Activated CD4-positive, alpha-beta T cell treated with anti-CD3 and anti-CD28 coated beads for 48 hours (primary cell): ENCODE measurements around the gene BIN1.
A peak's percentile ranks its signal among the peaks of the same experiment; 100 is the strongest.

Experiments
- DNase-seq: peaks from one replicate; pipeline ENCODE4 v3.0.0-alpha.2; 2020

Gene BIN1

DNA sequence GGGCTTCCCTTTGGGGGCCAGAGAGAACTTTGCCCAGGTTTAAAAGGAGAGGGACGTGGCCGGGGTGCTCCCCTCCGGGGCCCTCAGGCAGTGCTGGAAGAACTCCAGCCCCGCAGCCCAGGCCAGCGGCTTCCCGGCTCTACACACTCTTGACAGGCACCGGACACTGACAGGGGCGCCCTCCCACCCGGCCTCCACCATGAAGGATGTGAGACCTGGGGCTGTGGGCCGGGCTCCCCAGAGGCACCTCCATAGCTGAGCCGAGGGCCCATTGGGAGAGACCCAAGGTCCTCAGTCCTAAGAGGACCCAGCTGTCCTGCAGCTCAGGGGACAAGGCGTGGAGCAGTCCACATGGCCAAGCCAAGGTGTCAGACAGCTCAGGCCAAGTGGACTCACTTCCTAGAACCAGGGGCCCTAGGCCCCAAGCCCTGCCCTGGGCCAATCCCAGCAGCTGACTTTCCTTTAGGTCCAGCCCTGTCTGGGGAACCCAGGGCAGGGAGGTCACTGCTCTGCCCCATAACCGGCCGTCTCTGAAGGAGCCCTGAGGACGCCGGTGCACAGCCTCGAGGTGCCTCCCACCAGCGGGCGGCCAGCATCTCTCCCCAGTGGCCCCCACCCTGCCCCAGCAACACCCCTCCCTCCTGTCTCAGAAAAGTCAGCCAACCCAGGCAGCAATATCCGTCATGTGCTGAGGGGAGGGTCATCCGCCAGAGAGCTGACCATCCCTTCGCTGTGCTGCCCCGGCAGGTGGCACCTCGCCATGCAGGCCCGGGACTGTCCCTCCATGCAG lies 51.8 kb downstream of the BIN1 start:
- DNase-seq, result no peak

DNA sequence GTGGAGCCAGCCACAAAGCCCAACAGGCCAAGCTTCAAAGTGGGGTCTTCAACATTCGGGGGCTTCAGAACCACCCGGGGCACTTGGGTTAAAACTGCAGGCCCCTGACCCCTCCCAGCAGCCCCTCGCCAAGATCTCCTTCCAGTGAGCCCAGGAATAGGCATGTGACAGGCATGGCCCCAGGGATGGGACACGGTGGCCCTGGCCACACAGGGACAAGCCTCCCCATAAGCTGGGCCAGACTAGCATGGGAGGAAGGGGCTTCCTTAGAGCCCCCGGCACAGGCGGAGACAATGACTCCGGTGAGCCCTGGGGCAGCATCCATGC lies 52.4 kb downstream of the BIN1 start:
- DNase-seq, result no peak

DNA sequence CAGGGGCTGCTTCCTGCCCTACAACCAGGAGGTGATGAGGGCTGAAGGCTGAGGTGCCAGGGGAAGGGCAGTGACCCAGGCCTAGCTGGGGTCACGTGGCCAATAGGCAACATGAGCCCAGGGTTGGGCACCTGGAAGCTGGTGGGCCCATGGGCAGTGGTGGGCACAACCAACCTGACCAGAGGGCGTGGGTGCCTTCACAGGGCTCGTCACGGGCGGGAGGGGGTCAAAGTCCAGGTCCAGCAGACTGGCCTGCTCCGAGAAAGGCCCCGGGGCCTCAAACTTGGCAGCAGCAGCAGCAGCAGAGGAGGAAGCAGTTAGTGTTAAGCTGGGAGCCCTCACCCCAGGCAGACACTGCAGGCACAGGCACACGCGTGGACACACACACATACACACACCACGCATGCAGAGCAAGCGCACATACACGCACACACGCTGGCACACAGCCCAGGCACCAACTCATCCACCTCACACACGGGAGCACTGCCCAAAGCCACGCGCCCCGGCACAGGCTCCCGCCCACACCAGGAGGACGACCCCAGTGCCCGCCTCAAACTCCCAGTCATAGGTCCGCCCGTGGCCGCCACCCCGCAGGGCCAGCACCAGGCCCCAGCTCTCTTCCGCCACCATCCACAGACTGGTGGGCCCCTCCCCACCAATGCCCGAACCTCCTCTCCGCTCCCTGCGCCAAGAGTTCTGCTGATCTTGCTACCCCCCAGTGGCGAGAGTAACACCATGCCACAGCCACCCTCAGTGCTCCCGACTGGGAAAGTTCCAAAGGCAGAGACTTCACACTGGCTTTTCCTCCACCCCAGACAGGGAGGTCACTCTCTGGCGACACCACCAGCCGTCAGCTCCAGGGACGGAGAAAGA lies 53.0 kb downstream of the BIN1 start:
- DNase-seq, result no peak

- DNase-seq, result no peak
Measured at GRCh38 chr2:127052771-127053691, 53.9 kb downstream of the BIN1 start.

GRCh38 chr2:127052057-127052770 lies 54.7 kb downstream of the BIN1 start:
- no peak for DNase-seq

- no peak for DNase-seq
Measured at GRCh38 chr2:127051116-127052056, 55.6 kb downstream of the BIN1 start.

GRCh38 chr2:127050803-127051115 lies 56.2 kb downstream of the BIN1 start:
- DNase-seq, result no peak

DNA sequence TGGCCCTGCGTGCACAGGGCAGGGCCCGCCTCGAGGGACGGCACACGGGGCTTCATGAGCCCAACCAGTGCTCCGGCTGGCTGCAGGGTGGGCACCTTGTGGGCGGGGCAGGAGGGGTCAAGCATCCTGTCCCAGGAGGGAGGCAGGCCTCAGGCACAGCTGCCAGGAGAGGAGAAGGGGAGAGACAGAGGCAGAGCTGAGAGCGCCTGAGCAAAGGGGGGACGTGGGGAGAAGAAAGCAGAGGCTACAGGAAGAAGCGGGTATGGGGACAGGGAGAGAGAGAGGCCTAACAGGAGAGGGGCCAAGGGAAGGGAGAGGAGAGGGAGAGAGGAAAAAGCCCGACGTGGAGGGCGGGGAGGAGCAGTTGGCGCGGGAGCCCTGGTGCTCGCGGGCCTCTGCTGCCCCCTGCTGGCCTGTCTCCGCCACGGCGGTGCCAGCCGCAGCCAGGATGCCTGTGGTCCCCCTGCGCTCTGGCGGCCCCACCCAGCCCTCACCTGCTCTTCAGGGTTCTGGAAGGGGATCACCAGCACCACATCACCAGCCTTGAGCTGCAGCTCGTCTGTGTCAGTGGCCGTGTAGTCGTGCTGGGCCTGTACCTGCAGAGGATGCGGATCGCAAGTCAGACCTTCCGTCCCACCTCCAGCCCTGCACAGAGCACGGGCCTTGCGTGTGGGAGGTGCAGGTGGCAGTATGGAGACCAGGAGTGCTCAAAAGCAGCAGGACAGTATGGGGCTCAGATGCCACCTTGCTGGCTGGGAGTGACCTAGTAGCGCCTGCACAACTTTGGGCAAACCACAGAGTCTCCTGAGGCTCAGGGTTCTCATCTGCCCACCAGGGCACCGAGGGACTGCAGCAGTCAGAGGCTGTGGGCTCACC lies 56.8 kb downstream of the BIN1 start:
- DNase-seq, result peak; percentile 79

DNA sequence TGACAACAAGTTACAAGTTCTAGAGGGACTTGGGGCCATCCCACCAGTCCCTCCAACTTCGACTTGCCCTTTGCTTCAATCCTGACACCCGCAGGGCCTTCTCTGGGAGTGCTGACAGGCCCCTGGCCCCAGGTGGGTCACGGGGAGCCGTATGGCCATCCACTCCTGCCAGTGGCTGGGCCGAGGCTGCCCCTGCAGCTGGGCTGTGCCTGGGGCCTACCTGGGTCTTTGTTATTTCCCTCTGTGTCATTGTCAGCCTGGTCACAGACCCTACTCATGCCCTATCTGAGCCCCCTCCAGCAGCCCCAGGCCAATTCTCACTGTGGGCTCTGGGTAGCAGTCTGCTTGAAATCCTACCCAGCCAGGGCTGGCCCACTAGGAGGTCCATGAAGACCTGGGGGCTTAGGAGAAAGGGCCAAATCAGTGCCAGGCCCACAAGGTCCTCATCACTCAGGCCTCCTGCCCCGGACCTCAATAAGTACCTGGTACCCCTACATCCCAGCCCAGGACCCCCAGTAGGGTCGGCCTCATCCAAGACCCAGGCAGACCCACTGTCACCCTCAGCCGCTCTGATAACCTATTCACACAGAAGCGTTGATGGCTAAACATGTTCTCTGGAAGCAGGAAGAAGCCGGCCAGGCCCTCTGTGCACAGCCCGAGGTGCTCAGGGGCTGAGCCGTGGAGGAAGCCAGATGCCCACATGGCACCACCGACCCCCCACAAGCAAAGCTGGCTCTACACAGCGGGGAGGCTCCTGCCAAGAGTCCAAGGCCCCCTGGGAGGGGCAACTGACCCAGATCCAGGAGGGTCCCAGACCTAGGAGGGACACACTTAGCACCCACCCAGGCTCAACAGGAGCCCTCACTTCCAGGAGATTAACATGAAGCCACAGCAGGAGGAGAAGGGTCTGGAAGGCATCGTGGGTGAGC lies 57.7 kb downstream of the BIN1 start:
- peak; percentile 1 for DNase-seq

DNA sequence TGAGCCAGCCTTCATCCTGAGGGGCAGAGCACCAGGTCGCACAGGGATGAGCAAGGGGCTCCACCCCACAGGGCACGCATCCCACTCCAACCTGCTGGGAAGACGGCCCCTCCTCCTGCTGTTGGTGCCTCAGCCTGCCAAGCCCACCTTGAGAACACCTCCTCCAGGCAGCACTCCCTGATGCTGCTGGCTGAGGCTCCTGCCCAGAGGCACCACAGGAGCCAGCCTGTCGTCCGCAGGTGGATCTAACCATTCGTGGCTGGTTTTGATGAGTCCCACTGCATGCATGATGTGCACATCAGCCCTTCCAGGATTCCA lies 58.4 kb downstream of the BIN1 start:
- DNase-seq, result peak; percentile 2

DNA sequence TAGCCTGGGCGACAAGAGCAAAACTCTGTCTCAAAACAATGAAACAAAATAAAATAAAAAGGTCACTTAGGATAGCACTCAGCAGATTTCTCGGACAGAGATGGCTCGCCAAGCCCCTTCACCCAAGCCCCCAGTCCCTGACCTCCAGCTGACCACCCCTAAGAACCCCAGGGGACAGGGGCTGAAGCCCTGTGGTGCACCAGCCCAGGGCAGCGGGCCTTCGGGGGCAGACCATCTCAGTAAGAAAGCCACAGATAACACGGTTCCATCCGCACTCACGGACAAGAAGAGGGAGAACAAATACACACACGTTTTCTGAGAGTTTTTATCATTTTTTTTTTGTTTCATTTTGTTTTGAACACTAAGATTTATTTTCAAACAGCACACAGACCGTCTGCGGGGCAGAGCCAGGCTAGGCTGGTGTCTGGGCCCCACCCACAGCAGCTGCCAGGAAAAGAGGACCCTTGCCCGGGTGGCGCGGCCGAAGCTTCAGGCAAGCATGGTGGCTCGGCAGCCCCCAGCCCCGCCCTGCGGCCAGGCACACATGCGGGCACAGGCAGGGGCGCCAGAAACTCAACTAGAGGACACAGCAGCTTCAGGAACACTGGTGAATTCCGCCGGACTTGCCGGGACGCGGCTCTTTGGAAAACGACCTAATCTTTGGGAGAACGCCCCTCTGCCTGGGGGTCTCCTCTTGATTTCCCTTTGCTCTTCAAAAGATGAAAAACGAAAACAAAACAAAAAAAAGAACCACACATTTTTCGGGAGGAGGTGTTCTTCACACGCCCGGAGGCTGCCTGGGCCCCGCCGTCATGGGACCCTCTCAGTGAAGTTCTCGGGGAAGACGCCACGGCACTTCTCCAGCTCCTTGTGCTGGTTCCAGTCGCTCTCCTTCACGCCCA lies 59.0 kb downstream of the BIN1 start:
- peak; percentile 1 for DNase-seq

DNA sequence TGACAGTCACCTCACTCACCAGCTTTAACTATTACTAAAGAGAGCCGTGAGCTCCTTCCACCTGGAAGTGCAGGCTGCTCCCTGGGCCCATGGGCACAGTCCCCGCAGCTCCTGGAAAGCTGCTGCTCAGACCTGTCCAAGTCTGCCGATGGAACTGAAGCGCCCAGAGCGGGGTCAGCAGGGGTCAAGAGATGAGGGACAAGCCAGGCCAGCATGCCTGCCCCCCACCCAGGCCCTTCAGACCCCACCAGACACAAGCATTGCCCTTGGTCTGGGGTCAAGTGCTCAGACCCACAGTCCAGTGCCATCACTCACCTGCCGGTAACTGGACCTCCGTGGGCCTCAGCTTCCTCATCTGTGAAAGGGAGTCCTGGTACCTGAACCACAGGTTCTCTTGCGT lies 59.9 kb downstream of the BIN1 start:
- peak; percentile 1 for DNase-seq

DNA sequence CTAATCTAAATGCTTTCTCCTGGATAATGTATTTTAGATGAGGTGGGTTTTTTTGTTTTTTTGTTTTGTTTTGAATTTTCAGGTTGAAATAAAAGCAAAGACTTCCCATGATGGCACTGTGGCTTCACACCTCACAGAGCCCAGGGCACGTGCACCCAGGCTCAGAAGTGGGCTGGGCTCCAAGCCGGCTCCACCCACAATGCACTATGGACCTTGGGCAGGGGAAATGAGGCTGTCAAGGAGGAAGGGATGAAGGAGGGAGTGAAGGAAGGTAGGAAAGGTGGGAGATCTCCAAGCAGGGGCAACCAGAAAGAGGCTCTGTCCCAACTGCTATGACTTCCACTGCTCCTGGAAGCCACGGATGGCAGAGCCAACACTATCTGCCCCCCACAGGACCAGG lies 60.4 kb downstream of the BIN1 start:
- DNase-seq, result peak; percentile 16

GRCh38 chr2:127045792-127046501 lies 61.0 kb downstream of the BIN1 start:
- DNase-seq, result peak; percentile 2

DNA sequence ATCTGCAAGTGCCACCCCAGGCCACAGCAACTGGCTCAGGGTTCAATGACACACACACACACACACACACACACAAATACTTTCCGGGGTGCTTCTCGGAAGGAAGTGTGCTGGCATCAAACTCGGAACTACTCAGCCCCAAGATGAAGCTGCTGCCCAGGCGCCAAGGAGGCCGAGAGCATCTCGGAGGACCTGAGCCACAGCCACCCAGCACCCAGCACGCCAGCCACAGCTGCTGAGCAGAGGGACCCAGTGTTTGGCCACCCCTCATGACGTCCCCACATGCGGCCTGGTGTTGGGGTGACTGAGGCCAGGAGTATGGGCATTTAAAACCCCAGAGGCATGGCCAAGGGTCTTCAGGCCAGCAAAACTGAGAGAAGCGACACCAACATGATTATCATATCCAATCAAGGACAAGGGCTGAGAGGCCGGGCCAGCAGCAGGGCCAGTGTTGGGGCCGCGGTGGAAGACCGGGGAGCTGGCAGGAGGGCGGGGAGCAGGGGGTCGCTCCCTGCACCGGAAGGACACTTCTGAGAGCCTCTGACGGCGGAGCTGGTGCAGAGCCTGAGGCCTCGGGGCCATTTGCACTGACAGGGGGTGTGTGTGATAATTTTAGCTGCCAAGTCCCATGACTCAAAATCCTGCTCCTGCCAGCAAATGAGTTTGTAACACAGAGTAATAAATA lies 61.8 kb downstream of the BIN1 start:
- no peak for DNase-seq

- DNase-seq, result no peak
Measured at GRCh38 chr2:127044165-127044718, 62.7 kb downstream of the BIN1 start.
